Astrocyte (in vitro differentiated cells and primary cell): ENCODE measurements around the gene CHML.

Experiments used
- EZH2 ChIP-seq: IDR thresholded peaks from 2 replicates; pipeline ENCODE4 v1.6.1; 2012; ENCODE audit warnings: mild to moderate bottlenecking, low read length, inconsistent platforms; ENCODE audit not compliant: insufficient read depth
- TF ChIP-seq, protein P1 (sequence below): IDR thresholded peaks from 2 replicates; pipeline ENCODE4 v1.5.1; 2011; ENCODE audit warnings: low read depth, mild to moderate bottlenecking, inconsistent platforms, low read length, moderate library complexity; ENCODE audit not compliant: insufficient read depth

- TF ChIP-seq, protein P1, sequence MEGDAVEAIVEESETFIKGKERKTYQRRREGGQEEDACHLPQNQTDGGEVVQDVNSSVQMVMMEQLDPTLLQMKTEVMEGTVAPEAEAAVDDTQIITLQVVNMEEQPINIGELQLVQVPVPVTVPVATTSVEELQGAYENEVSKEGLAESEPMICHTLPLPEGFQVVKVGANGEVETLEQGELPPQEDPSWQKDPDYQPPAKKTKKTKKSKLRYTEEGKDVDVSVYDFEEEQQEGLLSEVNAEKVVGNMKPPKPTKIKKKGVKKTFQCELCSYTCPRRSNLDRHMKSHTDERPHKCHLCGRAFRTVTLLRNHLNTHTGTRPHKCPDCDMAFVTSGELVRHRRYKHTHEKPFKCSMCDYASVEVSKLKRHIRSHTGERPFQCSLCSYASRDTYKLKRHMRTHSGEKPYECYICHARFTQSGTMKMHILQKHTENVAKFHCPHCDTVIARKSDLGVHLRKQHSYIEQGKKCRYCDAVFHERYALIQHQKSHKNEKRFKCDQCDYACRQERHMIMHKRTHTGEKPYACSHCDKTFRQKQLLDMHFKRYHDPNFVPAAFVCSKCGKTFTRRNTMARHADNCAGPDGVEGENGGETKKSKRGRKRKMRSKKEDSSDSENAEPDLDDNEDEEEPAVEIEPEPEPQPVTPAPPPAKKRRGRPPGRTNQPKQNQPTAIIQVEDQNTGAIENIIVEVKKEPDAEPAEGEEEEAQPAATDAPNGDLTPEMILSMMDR = no peak
- no peak for TF ChIP-seq EZH2
Observed at GRCh38 chr1:241630005-241630404, 10.2 kb downstream of the CHML start.
